GM21717 (cell line): ENCODE measurements around the gene CAV3.
"Not testable (repeated sequence)": the region's sequence is repeated elsewhere in the genome, so short reads cannot be mapped to it uniquely, and the experiment has no call there.

Source experiments
- ATAC-seq: cut with Tn5 transposase; IDR thresholded peaks from one replicate; pipeline ENCODE4 v1.9.1; 2021; ENCODE audit warnings: mild to moderate bottlenecking, moderate library complexity; ENCODE audit not compliant: unreplicated experiment

Gene CAV3

GRCh38 chr3:8733332-8734094 lies at the start of gene CAV3:
TSS of gene CAV3 (plus strand) at chr3:8733802. CDS start at chr3:8733877, 75 bp downstream.
- ATAC-seq = no peak

GRCh38 chr3:8684992-8685391 lies 48.6 kb upstream of the CAV3 start:
- not testable (repeated sequence) for ATAC-seq

GRCh38 chr3:8691295-8691694 lies 42.3 kb upstream of the CAV3 start:
- ATAC-seq = not testable (repeated sequence)

GRCh38 chr3:8702560-8702959 lies 31.0 kb upstream of the CAV3 start:
- ATAC-seq = no peak

- ATAC-seq = no peak
Observed at GRCh38 chr3:8705575-8705974, 28.0 kb upstream of the CAV3 start.

GRCh38 chr3:8709287-8709686 lies 24.3 kb upstream of the CAV3 start:
- ATAC-seq = no peak

GRCh38 chr3:8709801-8710507 lies 23.6 kb upstream of the CAV3 start:
- ATAC-seq = no peak

- ATAC-seq = no peak
Observed at GRCh38 chr3:8712045-8712907, 21.3 kb upstream of the CAV3 start.

- ATAC-seq = no peak
Observed at GRCh38 chr3:8712908-8713255, 20.7 kb upstream of the CAV3 start.

- no peak for ATAC-seq
Observed at GRCh38 chr3:8713901-8714759, 19.5 kb upstream of the CAV3 start.

- ATAC-seq = not testable (repeated sequence)
Observed at GRCh38 chr3:8715757-8716156, 17.8 kb upstream of the CAV3 start.

- ATAC-seq = no peak
Observed at GRCh38 chr3:8722808-8723207, 10.8 kb upstream of the CAV3 start.

- no peak for ATAC-seq
Observed at GRCh38 chr3:8723612-8724011, 10.0 kb upstream of the CAV3 start.

GRCh38 chr3:8724108-8724752 lies 9.4 kb upstream of the CAV3 start:
- ATAC-seq = no peak

- ATAC-seq = no peak
Observed at GRCh38 chr3:8727605-8728512, 5.7 kb upstream of the CAV3 start.

- no peak for ATAC-seq
Observed at GRCh38 chr3:8729479-8729878, 4.1 kb upstream of the CAV3 start.

- no peak for ATAC-seq
Observed at GRCh38 chr3:8730656-8731055, 2.9 kb upstream of the CAV3 start.

GRCh38 chr3:8732413-8732812 lies 1.2 kb upstream of the CAV3 start:
- ATAC-seq = no peak
